T-helper 1 cell (primary cell): Measurements from ENCODE around the gene CIAO2B.
A peak's percentile ranks its signal among the peaks of the same experiment; 100 is the strongest.
"Not testable (repeated sequence)": the region's sequence is repeated elsewhere in the genome, so short reads cannot be mapped to it uniquely, and the experiment has no call there.

Source experiments
- DNase-seq, 5 donors: peaks; one replicate each; pipeline ENCODE4 v3.0.0-alpha.2; 2012 to 2020

Gene CIAO2B

DNA sequence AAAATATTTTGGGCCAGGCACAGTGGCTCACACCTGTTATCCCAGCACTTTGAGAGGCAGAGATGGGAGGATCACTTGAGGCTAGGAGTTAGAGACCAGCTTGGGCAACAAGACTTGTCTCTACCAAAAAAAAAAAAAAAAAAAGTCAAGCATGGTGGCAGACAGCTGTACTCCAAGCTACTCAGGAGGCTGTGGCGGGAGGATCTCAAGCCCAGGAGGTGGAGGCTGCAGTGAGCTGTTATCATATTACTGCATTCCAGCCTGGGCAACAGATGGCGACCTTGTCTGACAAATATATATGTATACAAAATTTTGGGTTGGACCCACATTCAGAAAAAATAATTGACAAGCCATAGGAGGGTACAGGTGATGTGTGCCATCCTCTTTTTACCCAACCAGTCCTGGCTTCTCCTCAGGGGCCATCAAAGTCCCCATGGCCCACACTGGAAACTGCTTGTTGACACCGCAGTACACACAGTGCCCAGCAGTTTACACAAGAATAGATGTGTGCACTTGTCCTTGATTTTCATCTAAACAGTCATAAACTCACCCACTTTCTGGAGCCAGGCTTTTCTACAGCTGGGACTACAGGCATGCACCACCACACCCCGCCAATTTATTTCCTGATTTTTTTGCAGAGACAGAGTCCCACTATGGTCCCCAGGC lies 2.8 kb upstream of the CIAO2B start:
- DNase-seq = no peak

DNA sequence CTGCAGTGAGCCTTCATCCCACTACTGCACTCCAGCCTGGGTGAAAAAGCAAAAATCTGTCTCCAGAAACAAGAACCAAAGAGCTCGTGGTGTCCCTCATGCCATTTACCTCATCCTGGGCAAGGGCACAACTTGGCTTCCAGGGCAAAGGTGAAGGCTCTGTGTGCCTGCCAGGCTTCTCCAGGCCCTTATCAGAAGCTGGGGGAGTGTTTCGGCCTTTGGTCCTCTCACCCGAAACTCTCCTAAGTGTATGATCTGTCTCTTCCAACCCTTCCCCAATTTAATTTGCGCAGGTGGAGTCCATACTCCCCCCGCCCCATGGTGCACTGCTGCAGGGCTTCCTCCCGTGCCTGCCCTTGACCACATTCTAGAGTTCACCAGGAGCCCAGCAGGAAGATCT lies 2.3 kb upstream of the CIAO2B start:
- no peak for DNase-seq

DNA sequence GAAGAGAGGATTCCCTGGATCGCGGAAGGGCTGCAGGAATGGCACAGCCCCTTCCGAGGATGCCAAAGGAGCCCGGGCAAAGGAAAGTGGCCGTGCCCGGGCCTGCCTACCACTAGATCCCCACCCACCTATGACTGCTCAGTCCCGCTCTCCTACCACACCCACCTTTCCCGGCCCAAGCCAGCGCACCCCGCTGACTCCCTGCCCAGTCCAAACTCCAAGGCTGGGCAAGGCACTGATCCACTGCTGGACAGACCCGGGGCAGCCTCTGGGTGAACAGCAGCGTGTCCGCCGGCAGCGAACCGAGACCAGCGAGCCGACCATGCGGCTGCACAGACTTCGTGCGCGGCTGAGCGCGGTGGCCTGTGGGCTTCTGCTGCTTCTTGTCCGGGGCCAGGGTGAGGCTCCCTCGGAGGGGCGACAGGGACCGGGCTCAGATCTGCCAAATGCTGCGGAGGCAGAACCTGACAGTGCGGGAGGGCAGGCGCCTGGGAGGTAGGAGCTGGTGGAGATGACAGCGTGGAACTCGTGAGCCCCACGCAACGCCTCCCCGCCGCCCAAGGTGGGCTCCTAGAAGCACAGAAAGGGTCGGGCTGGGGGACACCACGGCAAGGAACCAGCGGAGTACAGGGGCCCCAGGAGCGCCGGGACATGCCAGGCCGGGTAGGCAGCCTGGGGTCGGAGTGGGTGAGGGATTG lies 1.3 kb upstream of the CIAO2B start, which contains the start of gene CES2:
CES2 (plus strand) TSS at position 203 of the 698 bp plus-strand sequence; CDS start at position 323, 120 bp downstream.
- no peak for DNase-seq

DNA sequence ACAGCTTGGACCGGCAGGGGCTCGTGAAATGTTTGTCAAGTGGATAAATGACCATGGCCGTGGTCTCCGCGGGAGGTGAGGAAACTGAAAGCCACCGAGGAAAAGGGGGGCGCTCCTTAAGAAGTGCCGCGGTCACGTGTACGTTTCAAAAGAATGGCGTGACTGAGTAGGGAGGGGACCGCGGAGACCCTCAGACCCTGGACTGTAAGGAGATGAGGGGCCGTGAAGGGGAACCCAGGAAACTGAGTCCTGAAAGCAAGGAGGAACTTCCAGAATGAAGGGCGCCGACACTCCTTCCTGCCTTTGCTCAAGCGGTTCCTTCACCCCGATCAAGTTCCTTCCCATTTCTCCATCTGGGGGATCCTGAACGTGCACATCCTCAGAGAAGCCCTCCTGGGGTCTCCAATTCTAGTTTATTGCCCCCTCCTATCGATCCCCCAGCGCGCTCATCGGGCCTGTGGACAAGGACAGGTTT lies 674 bp upstream of the CIAO2B start:
- DNase-seq = not testable (repeated sequence)

DNA sequence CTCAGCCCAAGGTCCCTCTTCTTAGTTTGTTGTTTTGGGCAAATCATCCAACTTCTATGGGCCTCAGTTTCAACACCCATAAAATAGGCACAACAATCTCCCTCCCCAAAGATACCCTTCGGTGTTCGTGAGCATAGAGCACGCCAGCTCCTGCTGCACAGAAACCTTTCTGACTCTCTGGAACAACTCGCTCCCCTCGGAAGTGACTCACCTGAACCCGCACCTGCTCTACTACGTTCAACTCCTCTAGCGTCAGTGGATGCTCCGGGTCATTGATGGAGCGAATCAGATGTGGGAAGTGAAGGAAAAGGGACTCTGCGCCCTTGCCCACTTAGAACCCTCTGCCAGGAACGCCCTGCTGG lies 445 bp downstream of the CIAO2B start:
- no peak for DNase-seq

DNA sequence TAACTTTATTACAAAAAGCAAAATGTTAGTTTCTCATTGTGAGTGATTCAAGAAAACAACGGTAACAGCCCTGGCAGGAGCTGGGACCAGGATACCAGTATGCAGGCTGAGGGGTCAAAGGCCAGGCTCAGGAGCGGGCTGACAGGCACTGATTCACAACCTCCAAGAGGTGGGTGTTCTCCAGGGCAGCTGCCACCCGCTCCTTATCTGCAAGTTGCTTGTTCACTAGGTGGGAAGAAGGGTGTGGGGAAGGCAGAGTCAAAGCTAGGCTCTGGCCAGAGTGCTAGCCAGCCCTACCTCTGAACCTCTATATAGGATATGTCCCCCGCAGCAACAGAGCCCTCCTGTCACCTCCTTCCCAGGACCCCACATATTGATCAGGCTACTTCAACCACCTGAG lies 2.1 kb downstream of the CIAO2B start:
- no peak for DNase-seq

DNA sequence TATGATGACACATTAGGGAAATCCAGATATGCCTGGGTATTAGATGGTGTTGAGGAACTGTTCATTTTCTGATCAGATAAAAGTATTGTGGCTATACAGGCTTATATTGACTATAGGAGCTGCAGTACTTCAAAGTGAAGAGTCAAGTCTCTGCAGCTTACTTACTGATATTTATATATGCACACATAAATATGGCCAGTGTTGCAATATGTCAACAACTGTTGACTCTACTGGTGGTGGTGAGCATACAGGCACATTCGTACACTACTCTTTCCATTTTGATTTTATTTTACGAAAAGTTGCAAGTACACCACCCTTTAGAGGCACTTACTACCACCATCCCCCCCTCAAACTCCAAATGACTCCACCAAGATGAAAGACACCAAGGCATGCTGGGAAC lies 2.5 kb downstream of the CIAO2B start:
- no peak for DNase-seq

DNA sequence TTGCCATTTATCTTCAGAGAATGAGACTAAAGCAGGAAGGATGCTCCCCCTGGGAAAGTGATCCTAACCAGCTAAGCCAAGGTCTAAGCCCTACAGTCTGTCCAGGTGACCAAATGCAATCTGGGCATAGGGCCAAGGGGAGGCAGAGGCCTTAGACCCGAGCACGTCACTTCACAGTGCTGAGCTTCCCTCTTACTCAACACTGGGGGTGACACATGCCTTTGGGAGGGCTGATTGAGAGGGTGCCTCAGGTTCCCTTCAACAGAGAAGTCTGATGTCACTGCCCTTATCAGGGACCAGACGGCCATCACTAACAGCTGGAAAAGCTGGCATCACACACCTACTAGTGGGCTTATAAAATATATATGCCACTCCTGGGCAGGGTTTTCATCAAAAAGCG lies 4.0 kb downstream of the CIAO2B start:
- no peak for DNase-seq

DNA sequence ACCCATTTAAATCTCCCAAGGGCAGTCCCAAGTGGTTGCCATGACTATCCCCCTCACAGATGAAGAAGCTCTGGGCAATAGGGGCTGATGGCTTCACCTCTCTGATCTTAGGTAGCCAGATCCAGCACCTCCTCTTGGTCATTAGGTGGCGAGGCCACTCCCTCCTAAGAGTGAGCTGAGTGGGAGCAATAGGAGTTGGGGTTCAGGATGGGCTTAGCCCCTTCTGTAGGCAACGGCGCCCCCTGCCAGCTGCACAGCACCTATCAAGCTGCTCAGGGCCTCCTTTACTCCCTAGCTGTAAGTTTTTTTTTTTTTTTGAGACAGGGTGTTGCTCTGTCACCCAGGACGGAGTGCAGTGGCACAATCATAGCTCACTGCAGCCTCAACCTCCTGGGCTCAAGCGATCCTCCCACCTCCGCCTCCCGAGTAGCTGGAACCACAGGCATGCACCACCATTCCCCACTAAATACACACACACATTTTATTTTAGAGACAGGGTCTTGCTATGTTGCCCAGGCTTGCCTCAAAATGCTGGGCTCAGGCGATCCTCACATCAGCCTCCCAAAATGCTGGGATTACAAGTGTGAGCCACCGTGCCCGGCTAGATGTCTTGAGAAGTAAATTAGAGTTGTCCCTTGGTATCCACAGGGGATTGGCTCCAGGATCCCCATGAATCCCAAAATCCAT lies 5.4 kb downstream of the CIAO2B start:
- peak in 1 of 5 donors; percentile 49 for DNase-seq

DNA sequence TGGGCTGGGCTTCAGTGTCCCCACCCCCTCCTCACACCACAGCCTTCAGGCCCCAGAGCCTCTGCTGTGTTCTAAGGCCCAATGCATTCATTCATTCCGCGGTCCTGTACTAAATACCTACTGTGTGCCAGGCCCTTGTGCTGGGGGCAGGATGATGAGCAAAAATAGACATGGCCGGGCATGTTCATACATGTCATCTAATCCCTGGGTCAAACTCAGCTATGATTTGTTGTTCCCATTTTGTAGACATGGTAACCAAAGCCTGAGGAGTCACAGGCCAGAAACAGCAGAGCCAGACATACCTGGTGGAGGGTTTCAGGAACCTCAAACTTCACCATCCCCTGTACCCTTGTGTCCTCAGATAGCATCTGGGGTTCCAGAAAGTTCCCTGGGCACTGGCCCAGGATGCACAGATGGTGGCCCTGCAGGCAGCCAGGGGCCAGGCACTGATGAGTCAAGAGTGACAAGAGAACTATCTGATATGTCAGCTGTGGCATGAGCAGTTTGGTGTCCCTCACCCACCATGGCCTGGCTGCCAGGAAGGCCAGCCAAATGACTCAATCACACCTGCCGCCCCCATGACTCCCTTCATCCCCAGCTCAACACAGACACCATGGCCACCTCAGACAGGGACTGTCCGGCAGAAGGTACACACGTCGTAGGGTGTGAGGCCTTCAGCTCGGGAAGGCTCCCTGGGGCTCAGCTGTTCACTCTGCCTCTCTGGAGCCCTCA lies 6.1 kb downstream of the CIAO2B start:
- DNase-seq = no peak

DNA sequence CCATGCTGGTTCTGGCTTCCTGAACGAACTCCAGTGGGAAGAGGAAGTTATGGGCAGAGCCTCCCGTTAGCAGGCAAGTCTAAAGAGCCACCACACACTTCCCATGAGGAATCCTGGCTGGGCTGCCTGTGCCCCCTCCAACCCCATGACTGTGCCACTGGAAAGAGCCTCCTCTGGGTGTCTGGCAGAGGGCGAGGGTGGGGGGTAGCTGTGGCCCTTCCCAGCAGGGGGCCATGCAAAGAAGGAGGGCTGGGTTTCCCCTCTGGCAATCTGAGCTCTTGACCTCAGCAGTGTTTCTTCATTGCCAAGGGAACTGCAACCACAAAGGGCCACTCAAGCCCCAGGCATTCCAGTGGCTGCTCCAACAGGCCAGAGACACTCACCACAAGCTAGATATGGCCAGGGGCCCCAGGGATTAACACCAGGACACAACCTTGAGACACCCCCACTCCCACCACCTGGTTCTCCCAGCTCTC lies 7.2 kb downstream of the CIAO2B start:
- DNase-seq = no peak

DNA sequence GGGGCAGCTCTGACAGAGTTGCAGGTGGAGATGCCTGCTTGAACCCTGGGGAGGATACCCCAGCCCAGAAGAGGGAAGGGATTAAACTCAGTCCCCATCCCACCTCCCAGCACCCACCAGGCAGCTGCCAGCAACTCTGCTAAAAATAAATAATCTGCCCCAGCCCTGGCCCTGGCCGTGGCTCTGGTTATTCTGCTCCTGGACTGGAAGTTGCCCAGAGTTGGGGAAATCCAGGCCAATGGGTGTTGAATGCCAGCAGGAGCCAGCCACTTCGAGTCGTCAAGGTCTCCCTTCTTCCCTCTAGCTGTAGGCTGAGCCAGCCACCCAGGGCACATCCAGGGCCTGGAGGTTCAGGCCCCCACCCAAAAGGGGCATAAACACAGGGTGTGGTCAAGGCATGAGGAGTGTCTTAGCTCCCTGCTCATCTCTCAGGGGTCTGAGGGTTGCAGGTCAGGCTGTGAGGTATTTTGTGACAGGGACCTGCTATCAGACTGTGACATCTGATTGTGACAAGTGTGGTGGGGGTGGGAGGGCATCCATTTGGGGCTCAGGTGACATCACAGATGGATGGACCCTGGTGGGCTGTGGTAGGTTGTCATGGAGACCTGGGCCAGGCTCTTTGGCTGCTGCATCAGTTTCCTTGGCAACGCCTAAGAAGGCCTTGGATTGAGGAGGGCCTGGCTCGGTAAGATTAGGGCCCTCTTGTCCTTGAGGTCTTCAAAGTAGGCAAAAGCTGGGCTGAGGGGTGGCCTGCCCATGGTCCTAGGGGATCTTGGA lies 7.8 kb downstream of the CIAO2B start:
- no peak for DNase-seq

DNA sequence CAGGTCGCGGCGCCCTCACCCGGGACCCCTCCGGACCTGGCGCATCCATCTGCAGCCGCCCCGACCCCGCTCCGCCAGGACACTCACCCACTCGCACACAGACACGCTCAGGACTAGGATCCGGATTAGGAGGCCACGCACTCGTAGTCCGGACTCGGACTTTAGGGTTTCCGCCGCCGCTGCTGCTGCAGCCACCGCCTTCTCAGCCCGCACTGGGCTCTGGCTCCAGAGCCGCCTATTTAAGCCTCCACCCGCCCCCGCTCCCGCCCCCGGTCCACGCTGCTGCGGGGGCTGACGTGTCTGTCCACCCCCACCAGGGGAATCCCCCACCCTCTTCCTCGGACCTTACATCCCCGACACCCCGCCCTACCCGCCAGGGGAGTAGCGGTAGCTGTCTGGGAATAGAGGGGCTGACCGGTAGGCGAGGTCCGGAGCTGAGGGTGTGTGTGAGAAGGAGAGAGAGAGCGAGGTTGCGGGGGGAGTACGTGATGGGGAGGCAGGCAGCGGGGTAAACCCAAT lies 8.8 kb downstream of the CIAO2B start, which contains the start of gene RRAD:
RRAD (minus strand) TSS at position 214 of the 519 bp plus-strand sequence. CDS start 356 bp downstream, outside the sequence.
- DNase-seq = no peak

DNA sequence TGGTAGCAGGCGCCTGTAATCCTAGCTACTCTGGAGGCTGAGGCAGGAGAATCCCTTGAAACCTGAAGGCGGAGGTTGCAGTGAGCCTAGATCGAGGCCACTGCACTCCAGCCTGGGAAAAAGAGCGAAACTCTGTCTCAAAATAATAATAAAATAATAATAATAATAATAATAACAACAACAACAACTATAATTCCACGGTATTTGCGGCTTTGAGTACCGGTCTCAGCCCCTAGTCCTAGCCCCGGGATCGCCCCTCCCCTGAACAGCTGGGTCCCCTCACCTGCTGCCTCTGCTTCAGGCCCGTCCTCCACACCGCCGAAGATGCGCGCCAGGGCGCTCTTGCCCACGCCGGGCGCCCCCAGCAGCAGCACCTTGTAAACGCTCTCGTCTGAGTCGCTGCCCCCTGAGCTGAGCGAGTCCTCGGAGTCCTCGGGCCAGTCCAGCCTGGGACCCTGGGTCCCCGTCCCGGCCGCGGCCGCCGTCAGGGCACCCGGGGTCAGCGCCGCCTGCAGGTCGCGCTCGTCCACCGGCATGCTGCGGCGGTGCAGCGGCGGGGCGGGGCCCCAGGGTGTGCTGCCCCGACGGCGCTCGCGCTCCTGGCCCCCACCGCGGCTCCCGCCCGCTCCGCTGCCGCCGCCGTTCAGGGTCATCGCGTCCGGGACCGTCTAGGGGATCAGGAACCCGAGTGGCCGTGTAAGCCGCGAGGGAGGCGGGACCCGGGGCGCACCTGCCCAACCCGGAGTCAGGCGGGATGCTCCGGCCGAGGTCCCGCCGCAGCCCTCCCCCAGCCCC lies 9.5 kb downstream of the CIAO2B start:
- DNase-seq = peak in 3 of 5 donors; percentile 17 to 45 (median 30)

DNA sequence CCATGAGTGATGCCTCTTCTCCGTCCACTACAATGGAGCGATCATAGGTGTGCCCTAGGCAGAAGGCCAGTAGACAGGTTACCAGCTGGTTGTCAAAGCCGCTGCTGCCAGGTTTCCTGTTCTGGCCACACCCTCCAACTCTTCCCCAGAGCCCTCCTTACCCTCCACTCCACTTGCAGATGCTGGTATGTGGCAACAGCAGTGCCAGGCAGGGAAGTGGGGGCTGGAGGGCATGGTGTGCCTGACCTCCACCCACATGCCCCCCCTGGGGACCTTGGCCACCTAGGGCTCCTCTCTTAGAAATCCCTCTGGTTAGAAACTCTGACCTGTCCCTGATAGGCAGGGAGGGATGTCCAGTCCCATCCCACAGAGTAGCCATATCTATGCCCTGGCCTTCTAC lies 10.3 kb downstream of the CIAO2B start:
- DNase-seq = no peak

DNA sequence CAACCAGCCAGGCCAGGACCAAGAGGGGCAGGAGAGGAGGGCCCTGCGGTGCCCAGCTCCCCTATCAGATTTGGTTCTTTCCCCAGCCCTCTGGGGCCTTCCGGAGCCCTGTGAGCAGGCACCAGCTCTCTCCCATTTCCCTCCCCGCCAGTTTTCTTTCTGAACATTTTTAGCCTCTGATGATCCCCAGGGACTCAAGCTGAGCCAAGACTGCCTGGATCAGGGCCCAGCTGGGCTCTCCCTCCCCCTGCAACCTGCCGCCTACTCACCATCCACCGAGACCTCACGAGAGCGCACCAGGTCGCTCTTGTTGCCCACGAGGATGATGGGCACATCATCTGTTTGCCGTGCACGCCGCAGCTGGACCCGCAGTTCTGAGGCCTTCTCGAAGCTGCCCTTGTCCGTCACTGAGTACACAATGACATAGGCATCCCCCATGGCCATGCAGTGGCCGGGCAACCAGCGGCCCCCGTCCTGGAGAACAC lies 10.9 kb downstream of the CIAO2B start:
- DNase-seq = no peak

DNA sequence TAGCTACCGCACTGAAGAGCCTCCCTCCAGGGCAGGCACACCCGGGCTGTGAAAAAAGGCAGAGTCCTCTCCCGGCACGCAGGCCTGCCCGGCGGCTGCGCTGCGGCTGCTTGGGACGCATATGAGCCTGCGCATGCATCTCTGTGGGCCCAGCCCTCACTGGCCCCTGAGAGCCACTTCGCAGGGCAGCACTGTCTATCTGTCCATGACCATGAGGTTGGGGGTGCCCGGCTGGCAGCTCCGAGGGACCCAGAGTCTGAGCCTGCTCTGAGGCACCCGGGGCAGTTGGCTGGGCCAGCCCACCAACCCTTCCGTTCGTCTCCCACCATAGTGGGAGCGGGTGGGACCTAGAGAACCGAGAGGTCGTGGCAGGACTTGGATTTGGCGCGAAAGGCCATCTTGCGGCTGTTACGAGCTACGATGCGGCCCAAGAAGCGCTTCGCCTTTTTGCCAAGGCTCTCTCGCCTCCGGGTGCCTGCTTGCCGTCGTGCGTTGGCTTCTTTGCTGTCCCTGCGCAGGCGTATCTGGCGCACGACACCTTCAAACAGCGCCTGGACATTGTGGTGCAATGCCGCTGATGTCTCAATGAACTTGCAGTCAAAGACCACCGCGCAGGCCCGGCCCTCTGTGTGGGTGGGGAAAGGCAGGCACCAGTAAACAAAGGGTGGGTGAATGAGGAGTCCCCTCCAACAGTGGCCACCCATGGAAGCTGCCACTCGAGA lies 12.3 kb downstream of the CIAO2B start:
- DNase-seq = no peak

DNA sequence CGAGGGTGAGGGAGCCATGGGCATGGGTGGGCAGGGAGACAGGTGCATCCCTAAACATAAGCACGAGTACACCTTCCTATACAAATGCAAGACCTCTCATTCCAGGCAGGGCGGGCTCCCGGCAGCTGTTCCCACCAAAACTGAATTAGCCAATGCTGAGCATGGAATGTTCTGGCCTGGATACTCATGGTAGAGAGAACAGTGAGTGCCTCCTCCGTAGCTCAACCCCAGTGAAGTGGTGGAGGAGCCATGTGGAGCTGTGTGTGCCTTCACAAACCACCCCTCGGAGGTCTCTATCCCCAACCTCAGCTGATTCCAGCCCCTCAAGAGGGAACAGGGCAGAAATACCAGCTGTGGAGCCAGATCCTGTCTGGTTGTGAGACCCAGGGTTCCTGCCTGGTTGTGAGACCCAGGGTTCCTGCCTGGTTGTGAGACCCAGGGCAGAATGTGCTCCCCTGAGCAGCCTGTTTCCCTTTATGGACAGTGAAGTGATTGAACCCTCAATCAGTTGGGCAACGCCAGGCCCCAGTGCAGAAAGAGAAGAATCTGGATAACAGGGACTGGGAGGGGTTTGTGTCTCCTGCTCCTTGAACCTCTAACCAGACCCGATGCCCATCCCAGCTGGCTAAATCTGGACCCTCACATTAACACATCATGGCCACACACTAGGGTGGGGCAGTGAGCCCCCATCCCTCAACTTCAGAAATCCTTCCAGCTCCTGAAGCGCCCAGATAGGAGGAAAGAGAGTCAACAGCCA lies 13.1 kb downstream of the CIAO2B start:
- DNase-seq = no peak

DNA sequence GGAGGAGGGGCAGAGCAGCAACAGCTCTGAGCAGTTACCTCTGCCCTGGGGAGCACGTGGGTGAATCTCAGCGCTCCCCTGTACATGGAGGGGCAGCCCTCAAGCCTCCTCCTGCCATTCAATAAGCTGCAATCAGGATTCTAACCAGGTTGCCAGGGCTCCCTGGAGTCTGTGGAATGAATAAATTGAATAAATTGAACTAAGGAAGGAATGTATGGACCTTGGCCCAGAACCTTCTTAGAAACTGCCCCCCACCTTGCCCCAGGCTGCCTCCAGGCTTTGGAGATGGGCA lies 14.0 kb downstream of the CIAO2B start:
- DNase-seq = no peak
